Measurements from ENCODE around the gene SPG11.

SPG11 gene

DNA sequence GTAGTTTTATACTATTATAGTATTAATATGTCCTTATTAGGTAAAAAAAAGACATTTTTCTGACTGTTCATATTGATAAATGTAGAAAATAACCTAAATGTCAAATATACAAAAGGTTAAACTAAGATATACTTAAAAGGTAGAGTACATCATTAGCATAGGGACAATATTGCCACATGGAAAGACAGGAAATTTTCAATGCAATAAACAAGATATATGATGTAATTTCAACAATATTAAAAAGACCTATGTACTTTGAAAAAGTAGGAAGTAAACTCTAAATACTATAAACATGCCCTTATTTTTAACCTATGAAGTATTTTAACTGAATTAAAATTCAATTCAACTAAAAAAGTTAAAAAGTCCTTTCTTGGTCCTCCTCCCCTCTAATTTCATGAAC, 1.9 kb downstream of the SPG11 start:
- no peak for DNase-seq (ENCODE audit: low spot score)
- TF ChIP-seq, protein P1, sequence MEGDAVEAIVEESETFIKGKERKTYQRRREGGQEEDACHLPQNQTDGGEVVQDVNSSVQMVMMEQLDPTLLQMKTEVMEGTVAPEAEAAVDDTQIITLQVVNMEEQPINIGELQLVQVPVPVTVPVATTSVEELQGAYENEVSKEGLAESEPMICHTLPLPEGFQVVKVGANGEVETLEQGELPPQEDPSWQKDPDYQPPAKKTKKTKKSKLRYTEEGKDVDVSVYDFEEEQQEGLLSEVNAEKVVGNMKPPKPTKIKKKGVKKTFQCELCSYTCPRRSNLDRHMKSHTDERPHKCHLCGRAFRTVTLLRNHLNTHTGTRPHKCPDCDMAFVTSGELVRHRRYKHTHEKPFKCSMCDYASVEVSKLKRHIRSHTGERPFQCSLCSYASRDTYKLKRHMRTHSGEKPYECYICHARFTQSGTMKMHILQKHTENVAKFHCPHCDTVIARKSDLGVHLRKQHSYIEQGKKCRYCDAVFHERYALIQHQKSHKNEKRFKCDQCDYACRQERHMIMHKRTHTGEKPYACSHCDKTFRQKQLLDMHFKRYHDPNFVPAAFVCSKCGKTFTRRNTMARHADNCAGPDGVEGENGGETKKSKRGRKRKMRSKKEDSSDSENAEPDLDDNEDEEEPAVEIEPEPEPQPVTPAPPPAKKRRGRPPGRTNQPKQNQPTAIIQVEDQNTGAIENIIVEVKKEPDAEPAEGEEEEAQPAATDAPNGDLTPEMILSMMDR (IDR thresholded peaks at IDR 0.05): no peak
- no peak overlapping the region for H3K4me3 ChIP-seq
- no peak overlapping the region for H3K27ac ChIP-seq

DNA sequence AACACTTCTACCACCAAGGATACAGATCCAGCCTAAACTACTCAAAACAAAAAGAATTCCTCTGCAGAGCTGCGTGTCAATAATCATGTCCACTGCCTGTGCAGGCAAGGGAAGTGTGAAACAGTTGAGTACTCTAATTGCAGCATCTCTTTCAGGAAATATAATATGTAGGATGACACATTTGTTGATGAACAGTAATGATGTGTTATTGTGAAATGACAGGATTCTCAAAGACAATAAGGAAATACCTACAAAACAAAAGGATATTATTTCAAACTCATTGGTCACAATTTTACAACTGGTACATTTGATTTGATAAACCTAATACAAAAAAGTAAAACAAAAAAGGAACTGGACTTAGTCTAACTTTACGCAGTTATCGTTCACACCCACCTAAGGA, 4.4 kb downstream of the SPG11 start:
- no peak for DNase-seq (ENCODE audit: low spot score)
- Histone ChIP-seq H3K27ac (no peak overlapping the region), H3K4me3 (no peak overlapping the region)

DNA sequence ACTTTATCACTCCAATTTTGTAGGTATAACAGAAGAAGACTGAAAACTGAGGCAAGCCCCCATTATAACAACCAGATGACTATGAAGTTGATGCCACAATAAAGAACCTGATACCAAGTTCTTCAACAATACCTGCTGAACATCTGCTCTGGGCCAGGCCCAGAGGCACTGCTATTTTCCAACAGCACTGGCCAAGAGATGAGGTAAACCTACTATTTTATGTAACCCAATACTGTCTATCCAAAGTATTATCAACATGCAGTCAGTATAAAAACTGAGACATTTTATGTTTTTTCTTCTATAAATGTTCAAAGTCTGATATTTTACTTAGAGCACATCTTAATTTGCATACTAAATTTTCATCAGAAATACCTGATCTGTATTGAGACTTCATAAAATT, 6.1 kb downstream of the SPG11 start:
- TF ChIP-seq, protein P1 (IDR thresholded peaks at IDR 0.05): no peak
- no peak for DNase-seq (ENCODE audit: low spot score)

More for the DNA sequence above, 4.4 kb downstream of the SPG11 start:
- TF ChIP-seq, protein P1 (IDR thresholded peaks at IDR 0.05): no peak

DNA sequence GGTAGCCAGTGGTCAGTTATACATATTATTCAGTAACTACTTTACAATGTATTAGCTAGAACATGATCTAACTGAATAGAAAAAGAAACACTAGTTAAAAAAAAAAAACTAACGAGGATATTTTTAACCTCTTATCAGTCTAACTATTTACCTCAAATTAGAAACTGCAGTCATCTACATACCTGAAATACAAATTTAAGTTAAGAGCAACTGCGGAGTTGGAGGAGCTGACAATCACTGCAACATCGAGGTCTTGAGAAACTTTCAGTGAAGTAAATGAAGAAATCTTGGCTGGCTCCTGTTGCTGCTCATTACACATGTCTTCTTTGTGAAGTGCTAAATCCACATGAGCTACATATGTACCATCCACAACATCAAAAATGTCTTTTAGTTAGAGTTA, 6.5 kb downstream of the SPG11 start:
- no peak for DNase-seq (ENCODE audit: low spot score)
- TF ChIP-seq, protein P1 (IDR thresholded peaks at IDR 0.05): no peak
- Histone ChIP-seq H3K4me3 (no peak overlapping the region), H3K27ac (no peak overlapping the region)

More for the DNA sequence above, 6.1 kb downstream of the SPG11 start:
- no peak overlapping the region for H3K4me3 ChIP-seq
- no peak overlapping the region for H3K27ac ChIP-seq

DNA sequence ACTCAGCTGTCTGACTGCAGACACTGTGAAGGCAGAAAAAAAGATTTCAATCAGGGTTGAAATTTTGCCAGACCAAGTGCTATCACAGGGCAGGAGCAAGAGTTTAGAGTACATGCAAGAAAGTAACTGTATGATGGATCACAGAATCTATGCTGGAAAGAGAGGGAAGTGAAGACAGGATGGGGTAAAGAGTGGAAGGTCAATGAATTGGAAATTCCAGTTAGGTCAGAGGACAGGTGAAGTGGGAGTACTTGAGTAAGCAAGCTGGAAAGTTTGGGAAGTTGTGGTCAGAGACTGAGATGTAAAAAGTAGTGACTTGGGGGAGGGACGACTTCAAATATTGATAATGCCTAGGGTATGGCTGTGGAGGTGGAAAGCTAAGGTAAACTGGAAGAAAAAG, 7.2 kb downstream of the SPG11 start:
- no peak overlapping the region for H3K4me3 ChIP-seq
- TF ChIP-seq, protein P1 (IDR thresholded peaks at IDR 0.05): no peak
- no peak for DNase-seq (ENCODE audit: low spot score)
- no peak overlapping the region for H3K27ac ChIP-seq

DNA sequence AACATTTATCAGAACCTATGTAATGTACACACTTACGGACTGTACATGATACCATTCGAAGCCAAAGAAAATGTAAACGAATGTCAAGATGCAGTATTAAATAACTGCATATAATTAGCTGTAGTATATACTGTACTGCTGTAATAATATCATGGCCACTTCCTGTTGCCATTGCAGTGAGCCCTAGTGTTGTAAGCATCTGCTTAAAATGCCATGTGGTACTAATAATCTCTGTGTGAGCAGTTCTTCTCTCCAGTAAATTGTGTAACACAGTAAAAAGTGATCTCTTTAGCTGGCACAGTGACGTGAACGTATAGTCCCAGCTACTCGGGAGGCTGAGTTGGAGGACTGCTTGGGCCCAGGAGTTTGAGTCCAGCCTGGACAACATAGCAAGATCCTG, 8.6 kb downstream of the SPG11 start:
- Histone ChIP-seq H3K27ac (no peak overlapping the region), H3K4me3 (no peak overlapping the region)
- TF ChIP-seq, protein P1 (IDR thresholded peaks at IDR 0.05): no peak
- DNase-seq (ENCODE audit: low spot score): no peak

DNA sequence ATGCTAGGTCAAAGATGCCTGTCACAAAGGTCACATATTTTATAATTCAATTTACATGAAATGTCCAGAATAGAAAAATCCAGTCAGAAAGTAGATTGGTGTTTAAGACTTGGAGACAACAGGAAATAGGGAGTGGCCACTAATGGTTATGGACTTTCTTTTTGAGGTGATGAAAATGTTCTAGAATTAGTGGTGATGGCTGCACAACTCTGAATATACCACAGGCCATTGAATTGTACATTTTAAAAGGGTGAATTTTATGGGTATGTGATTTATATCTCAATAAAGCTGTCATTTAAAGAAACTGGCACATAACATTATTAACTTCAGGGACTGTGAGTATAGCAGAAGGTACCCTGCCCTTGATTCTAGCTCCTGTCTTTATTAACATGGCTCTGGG, 15.8 kb downstream of the SPG11 start:
- TF ChIP-seq, protein P1 (IDR thresholded peaks at IDR 0.05): no peak
- H3K4me3 ChIP-seq: no peak overlapping the region
- DNase-seq (ENCODE audit: low spot score): no peak
- H3K27ac ChIP-seq: no peak overlapping the region
